HG03025 (cell line): ENCODE measurements around the gene TTC32.
"Not testable (repeated sequence)": the region's sequence is repeated elsewhere in the genome, so short reads cannot be mapped to it uniquely, and the experiment has no call there.

Source experiments
- ATAC-seq: cut with Tn5 transposase; IDR thresholded peaks from one replicate; pipeline ENCODE4 v1.9.1; 2021; ENCODE audit warnings: mild to moderate bottlenecking, moderate library complexity; ENCODE audit not compliant: unreplicated experiment, low FRiP score

Gene TTC32

GRCh38 chr2:19901442-19902215, at the start of gene TTC32:
TTC32 (minus strand) TSS chr2:19901983; CDS start chr2:19901854, 129 bp downstream.
- ATAC-seq = peak; percentile 76

DNA sequence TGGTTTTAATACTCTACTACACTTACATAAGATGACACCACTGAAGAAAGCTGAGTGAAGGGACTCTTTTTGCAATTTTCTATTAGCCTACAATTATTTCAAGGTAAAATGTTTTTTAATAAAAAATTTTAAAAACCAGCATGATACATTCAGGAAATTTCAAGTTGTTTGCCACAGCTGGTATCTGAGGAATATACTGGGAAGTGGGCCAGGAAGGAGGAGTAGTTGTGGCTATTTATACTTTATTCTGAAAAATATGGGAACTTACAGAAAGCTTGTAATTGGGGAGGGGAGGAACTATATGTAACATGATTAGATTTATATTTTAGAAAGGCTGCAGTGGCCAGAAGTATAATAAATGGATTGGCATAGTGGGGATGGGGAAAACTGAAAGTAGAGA, 47.3 kb upstream of the TTC32 start:
- ATAC-seq = no peak

- ATAC-seq = no peak
Observed at GRCh38 chr2:19947184-19947940, 45.6 kb upstream of the TTC32 start.

GRCh38 chr2:19944205-19944845, 42.5 kb upstream of the TTC32 start:
- no peak for ATAC-seq

DNA sequence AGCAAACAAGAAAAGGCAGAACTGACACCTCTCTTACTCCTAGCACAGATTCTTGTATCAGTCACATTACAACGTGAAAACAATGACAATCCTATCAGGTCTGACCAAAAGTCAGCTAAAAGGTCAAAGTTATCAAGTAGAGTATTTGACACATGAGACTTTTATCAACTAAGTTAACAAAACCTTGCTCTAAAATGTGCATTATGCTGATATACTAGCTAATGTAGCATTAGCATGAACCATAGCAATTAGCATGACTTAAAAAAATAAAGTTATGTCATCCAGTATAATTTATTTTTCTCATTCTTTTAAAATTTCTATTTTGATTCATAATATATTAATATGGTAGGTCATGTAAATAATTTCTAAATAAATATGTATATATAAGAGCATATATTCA, 41.4 kb upstream of the TTC32 start:
- no peak for ATAC-seq

DNA sequence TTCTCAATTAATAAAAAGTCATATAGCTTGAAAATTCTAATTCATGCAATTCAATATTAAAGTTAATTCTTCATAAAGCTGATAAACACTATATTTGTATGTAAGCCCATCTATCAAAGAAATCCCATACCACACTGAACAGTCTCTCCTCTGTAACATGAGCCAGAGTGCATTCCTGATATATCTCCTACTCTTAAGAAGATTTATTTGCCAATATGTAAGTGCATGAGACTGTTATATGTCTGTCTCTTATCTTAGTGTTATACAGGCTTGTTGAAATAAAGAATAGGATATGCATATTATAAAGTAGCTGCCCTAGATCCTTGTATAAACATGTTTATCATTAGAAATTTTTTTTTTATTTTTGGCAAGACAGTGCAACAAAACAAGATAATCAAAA, 40.4 kb upstream of the TTC32 start:
- ATAC-seq = no peak

DNA sequence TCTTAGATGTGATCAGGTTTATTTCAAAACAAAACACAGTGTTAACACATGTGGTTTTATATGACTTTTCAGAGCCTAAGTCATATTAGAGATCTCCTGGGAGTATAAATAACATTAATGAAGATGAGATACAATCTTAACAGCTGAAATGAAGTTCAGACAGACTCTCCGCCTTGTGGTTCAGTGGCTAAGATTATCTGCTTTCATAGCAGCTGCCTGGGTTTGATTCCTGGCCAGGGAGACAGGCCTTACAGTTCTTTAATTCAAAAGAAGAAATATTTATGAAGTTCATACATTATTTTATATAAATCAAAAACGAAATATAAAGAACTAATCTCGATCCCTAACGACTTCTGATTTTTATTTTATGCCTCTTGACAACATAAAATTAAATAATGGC, 35.2 kb upstream of the TTC32 start:
- ATAC-seq = no peak

DNA sequence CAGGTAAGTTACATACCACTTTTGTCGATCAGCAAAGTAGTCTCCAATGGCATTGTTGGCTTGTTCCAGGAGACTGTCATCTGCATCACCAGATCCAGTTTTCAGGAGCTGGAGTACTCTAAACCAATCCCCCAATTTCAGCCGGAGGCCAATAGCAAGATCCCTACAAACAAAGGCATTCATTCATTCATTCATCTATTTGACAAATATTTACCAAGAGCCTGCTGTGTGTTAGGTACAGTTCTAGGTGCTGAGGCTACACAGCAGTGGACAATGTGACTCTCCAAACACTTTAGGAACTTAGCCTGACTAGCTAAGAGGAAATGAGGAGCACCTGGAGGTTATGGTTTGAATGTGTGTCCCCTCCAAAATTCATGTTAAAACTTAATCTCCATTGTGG, 34.4 kb upstream of the TTC32 start:
- ATAC-seq = no peak

- no peak for ATAC-seq
Observed at GRCh38 chr2:19933351-19933981, 31.7 kb upstream of the TTC32 start.

DNA sequence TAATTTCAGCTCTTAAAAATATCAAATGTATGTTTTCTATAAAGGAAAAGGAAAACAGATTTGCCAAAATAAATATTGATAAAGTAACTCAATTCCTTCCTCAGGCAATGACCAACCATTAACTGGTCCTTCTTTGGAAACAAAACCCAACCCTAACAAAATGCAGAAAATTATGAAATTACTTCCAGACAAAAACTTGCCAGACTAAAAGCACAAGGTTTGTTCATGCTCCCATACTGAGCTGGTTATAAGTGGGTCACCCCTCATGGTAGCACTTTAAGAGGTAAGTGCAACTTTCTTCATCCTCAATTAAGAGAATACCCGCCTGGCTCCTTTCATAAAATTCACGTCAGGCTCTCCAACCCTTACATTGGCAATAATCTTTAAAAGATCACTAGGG, 31.1 kb upstream of the TTC32 start:
- ATAC-seq = no peak

DNA sequence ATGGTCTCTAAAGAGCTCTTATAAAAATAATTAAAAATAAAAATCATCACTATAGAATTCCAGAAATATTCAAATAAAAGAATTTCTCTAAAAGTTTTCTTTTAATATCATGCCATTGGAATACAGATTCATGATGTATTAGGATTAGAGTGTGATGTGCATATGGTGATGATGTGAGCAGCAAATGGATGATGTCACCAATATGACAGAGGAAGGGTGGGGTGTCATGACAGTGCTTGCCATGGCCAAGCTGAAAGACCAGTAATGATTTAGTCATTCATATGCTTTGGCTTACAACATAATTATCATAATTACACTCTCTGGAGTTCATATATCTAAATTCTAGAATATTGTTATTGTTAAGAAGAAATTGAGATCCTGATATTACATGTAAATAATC, 27.4 kb upstream of the TTC32 start:
- no peak for ATAC-seq

DNA sequence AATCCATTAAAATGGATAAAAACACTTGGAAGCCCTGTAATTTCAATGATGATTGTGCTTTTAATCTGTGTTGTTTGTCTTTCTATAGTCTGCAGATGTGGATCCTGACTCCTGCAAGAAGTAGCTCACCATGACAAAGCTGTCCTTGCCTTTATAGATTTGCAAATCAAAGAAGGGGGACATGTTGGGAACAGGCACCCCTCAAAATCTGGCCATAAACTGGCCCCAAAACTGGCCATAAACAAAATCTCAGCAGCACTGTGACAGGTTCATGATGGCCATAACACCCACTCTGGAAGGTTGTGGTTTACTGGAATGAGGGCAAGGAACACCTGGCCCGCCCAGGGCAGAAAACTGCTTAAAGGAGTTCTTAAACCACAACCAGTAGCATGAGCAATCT, 26.0 kb upstream of the TTC32 start:
- ATAC-seq = not testable (repeated sequence)

DNA sequence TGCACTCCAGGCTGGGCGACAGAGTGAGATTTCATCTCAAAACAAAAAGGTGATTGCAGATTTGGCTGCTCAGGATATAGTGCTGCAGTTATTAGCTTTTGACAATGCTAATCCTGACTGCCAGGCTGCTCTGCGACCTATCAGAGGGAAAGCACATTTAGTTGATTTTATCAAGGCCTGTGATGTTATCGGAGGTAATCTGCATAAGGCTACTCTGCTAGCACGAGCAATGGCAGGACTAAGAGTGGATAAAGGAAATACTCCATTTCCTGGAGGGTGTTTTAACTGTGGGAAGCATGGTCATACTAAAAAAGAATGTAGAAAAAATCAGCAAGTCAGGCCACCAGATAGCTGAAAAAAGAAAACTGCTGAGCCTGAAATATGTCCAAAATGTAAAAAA, 22.7 kb upstream of the TTC32 start:
- not testable (repeated sequence) for ATAC-seq

DNA sequence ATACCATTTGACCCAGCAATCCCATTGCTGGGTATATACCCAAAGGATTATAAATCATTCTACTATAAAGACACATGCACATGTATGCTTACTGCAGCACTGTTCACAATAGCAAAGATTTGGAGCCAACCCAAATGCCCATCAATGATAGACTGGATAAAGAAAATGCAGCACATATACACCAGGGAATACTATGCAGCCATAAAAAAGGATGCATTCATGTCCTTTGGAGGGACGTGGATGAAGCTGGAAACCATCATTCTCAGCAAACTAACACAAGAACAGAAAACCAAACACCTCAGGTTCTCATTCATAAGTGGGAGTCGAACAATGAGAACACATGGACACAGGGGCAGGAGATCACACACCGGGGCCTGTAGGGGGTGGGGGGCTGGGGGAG, 20.4 kb upstream of the TTC32 start:
- not testable (repeated sequence) for ATAC-seq

DNA sequence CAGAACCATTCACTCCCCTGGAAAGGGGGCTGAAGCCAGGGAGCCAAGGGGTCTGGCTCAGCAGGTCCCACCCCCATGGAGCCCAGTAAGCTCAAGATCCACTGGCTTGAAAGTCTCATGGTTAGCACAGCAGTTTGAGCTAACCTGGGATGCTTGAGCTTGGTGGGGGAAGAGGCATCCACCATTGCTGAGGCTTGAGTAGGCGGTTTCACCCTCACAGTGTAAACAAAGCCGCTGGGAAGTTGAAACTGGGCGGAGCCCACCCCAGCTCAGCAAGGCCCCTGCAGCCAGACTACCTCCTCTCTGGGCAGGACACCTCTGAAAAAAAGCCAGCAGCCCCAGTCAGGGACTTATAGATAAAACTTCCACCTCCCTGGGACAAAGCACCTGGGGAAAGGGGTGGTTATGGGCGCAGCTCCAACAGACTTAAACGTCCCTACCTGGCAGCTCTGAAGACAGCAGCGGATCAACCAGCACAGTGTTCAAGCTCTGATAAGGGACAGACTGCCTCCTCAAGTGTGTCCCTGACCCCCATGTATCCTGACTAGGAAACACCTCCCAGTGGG, 14.7 kb upstream of the TTC32 start:
- ATAC-seq = no peak

GRCh38 chr2:19914266-19914975, 12.6 kb upstream of the TTC32 start:
- no peak for ATAC-seq

- ATAC-seq = no peak
Observed at GRCh38 chr2:19911808-19912509, 10.2 kb upstream of the TTC32 start.

DNA sequence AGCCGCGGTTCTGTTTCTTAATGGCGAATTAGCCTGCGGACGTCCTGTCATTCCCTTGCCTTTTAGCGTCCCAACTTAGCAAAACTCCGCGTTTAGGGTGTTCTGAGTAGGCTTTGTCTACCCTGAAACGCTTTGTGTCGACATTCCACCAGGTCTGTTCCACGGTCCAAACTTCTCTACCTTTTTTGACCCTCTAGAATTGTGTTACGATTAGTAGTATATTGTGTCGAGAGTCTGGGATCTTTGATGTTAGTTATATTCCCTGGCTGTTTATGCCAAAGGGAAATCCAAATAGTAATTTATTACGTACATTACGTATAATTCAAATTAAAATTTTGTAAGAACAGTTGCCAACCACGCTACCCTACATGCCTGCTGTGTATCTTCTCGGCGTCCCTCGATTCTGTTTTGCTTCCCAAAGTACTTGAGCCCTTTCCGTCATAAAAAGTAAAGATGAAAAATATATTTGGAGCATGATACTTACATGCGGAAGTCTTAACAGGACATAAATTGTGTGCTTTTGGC, 495 bp upstream of the TTC32 start:
- ATAC-seq = peak; percentile 7

GRCh38 chr2:19900931-19901441, 797 bp downstream of the TTC32 start:
- ATAC-seq = peak; percentile 8
